Stimulated activated naive B cell treated with anti-CD40 and anti-IgM and Interleukin-4, amounts not matched to agents 10 μg/mL and 1 μg/mL and 100 μg/mL, for 72 hours (primary cell): ENCODE data around the gene TTC39C.

Source experiments
- ATAC-seq, 2 donors: fragments of 150-1000 bp; cut with Tn5 transposase; replicated peaks; 2 replicates each; pipeline ENCODE4 v1.10.0; 2021; ENCODE audit warnings: moderate library complexity in 1 of 2
- DNase-seq: peaks from one replicate; pipeline ENCODE4 v3.0.0; 2021
- H3K27ac Mint-ChIP-seq: one replicate; pipeline ENCODE4 v1.8.0; 2022; ENCODE audit warnings: mild to moderate bottlenecking, mixed read lengths
- H3K27me3 Mint-ChIP-seq, 2 donors: one replicate each; pipeline ENCODE4 v1.8.0; 2022; ENCODE audit warnings: mixed read lengths in 2 of 2
- H3K36me3 Mint-ChIP-seq, 2 donors: one replicate each; pipeline ENCODE4 v1.8.0; 2022; ENCODE audit warnings: mixed read lengths in 2 of 2, mild to moderate bottlenecking in 1 of 2
- H3K4me1 Mint-ChIP-seq, 2 donors: one replicate each; pipeline ENCODE4 v1.8.0; 2022; ENCODE audit warnings: mixed read lengths in 2 of 2, mild to moderate bottlenecking in 1 of 2
- H3K4me3 Mint-ChIP-seq, 2 donors: one replicate each; pipeline ENCODE4 v1.8.0; 2022; ENCODE audit warnings: mild to moderate bottlenecking in 2 of 2, mixed read lengths in 2 of 2, moderate library complexity in 1 of 2
- H3K9me3 Mint-ChIP-seq, 2 donors: one replicate each; pipeline ENCODE4 v1.8.0; 2022; ENCODE audit warnings: mixed read lengths in 2 of 2, mild to moderate bottlenecking in 1 of 2

Gene TTC39C

GRCh38 chr18:24014062-24014985 lies at the start of gene TTC39C:
TTC39C (plus strand) TSS chr18:24014754; CDS start chr18:24014872, 118 bp downstream.
- Mint-ChIP-seq H3K27me3 (no peaks in the 10 kb centered on the region), H3K27ac (peak within 1 kb of the TSS; percentile 94), H3K4me1 (peaks cover 59 to 77% of the 10 kb centered on the region in 2 donors), H3K9me3 (no peaks in the 10 kb centered on the region), H3K36me3 (peaks cover 10 to 17% of the 10 kb centered on the region in 2 donors), H3K4me3 (peak within 1 kb of the TSS; percentile 91 to 95)
- ATAC-seq (peak; percentile 73 to 78), DNase-seq (peak; percentile 82)

GRCh38 chr18:23966909-23967308 lies 47.6 kb upstream of the TTC39C start:
- Mint-ChIP-seq H3K4me3 (no peak overlapping the region), H3K4me1 (peaks cover 58 to 69% of the 10 kb centered on the region in 2 donors), H3K27me3 (no peaks in the 10 kb centered on the region), H3K36me3 (peaks cover 3 to 5% of the 10 kb centered on the region in 2 donors), H3K27ac (no peak overlapping the region), H3K9me3 (peaks cover 4 to 11% of the 10 kb centered on the region in 2 donors)
- DNase-seq, result no peak
- ATAC-seq, result no peak

- H3K27me3 Mint-ChIP-seq, result no peaks in the 10 kb centered on the region
- DNase-seq (peak; percentile 37), ATAC-seq (peak; percentile 73 to 78)
- H3K9me3 Mint-ChIP-seq, result peaks cover 4 to 11% of the 10 kb centered on the region in 2 donors
- peak overlapping the region; percentile 29 to 53 for H3K4me3 Mint-ChIP-seq
- peaks cover 3 to 5% of the 10 kb centered on the region in 2 donors for H3K36me3 Mint-ChIP-seq
- H3K27ac Mint-ChIP-seq, result peak overlapping the region; percentile 20
- H3K4me1 Mint-ChIP-seq, result peaks cover 61 to 72% of the 10 kb centered on the region in 2 donors
Measured at GRCh38 chr18:23967321-23968089, 47.0 kb upstream of the TTC39C start.

GRCh38 chr18:23968638-23969604 lies 45.6 kb upstream of the TTC39C start:
- H3K4me3 Mint-ChIP-seq, result no peak overlapping the region

GRCh38 chr18:23969664-23970063 lies 44.9 kb upstream of the TTC39C start:
- peaks cover 51 to 62% of the 10 kb centered on the region in 2 donors for H3K4me1 Mint-ChIP-seq
- H3K36me3 Mint-ChIP-seq, result peaks cover 3 to 4% of the 10 kb centered on the region in 2 donors
- ATAC-seq (no peak), DNase-seq (no peak)
- no peak overlapping the region for H3K27ac Mint-ChIP-seq
- H3K9me3 Mint-ChIP-seq, result peaks cover 1 to 7% of the 10 kb centered on the region in 2 donors
- H3K4me3 Mint-ChIP-seq, result no peak overlapping the region
- H3K27me3 Mint-ChIP-seq, result no peaks in the 10 kb centered on the region

More at GRCh38 chr18:23968638-23969604, 45.6 kb upstream of the TTC39C start:
- Mint-ChIP-seq H3K27ac (no peak overlapping the region), H3K27me3 (no peaks in the 10 kb centered on the region), H3K4me1 (peaks cover 58 to 70% of the 10 kb centered on the region in 2 donors), H3K36me3 (peaks cover 3 to 5% of the 10 kb centered on the region in 2 donors), H3K9me3 (peaks cover 4 to 11% of the 10 kb centered on the region in 2 donors)
- ATAC-seq (no peak), DNase-seq (no peak)

- ATAC-seq (peak; percentile 66 to 68), DNase-seq (peak; percentile 59)
- Mint-ChIP-seq H3K27ac (peak overlapping the region; percentile 95), H3K4me3 (peak overlapping the region; percentile 45 to 52), H3K9me3 (peaks cover 3 to 7% of the 10 kb centered on the region in 2 donors), H3K27me3 (no peaks in the 10 kb centered on the region), H3K36me3 (peaks cover 3 to 4% of the 10 kb centered on the region in 2 donors), H3K4me1 (peaks cover 46 to 55% of the 10 kb centered on the region in 2 donors)
Measured at GRCh38 chr18:23970161-23971096, 44.1 kb upstream of the TTC39C start.

GRCh38 chr18:23971097-23971440 lies 43.5 kb upstream of the TTC39C start:
- Mint-ChIP-seq H3K4me3 (no peak overlapping the region), H3K36me3 (peaks cover 3 to 4% of the 10 kb centered on the region in 2 donors), H3K4me1 (peaks cover 42 to 50% of the 10 kb centered on the region in 2 donors), H3K27me3 (no peaks in the 10 kb centered on the region), H3K9me3 (peaks cover 3 to 7% of the 10 kb centered on the region in 2 donors), H3K27ac (peak overlapping the region; percentile 95)
- ATAC-seq, result no peak
- no peak for DNase-seq

- DNase-seq (no peak), ATAC-seq (no peak)
- H3K9me3 Mint-ChIP-seq, result peaks cover 4 to 7% of the 10 kb centered on the region in 2 donors
- H3K4me3 Mint-ChIP-seq, result no peak overlapping the region
- no peak overlapping the region for H3K27ac Mint-ChIP-seq
- no peaks in the 10 kb centered on the region for H3K27me3 Mint-ChIP-seq
- peaks cover 3 to 4% of the 10 kb centered on the region in 2 donors for H3K36me3 Mint-ChIP-seq
- peaks cover 41 to 48% of the 10 kb centered on the region in 2 donors for H3K4me1 Mint-ChIP-seq
Measured at GRCh38 chr18:23971666-23972230, 42.8 kb upstream of the TTC39C start.

GRCh38 chr18:23972453-23972852 lies 42.1 kb upstream of the TTC39C start:
- Mint-ChIP-seq H3K36me3 (peaks cover 4 to 7% of the 10 kb centered on the region in 2 donors), H3K27ac (peak overlapping the region; percentile 49), H3K9me3 (peaks cover 7 to 12% of the 10 kb centered on the region in 2 donors), H3K4me3 (no peak overlapping the region), H3K27me3 (no peaks in the 10 kb centered on the region), H3K4me1 (peaks cover 38 to 41% of the 10 kb centered on the region in 2 donors)
- DNase-seq (no peak), ATAC-seq (peak in 1 of 2 donors; percentile 35)

GRCh38 chr18:23977103-23977502 lies 37.5 kb upstream of the TTC39C start:
- Mint-ChIP-seq H3K27me3 (no peaks in the 10 kb centered on the region), H3K9me3 (peaks cover 5 to 9% of the 10 kb centered on the region in 2 donors), H3K4me1 (peaks cover 29 to 38% of the 10 kb centered on the region in 2 donors), H3K36me3 (peaks cover 1 to 5% of the 10 kb centered on the region in 2 donors), H3K4me3 (no peak overlapping the region), H3K27ac (no peak overlapping the region)
- ATAC-seq (no peak), DNase-seq (no peak)

- Mint-ChIP-seq H3K27me3 (no peaks in the 10 kb centered on the region), H3K4me1 (peaks cover 30 to 40% of the 10 kb centered on the region in 2 donors), H3K27ac (peak overlapping the region; percentile 25), H3K9me3 (peaks cover 5 to 9% of the 10 kb centered on the region in 2 donors), H3K36me3 (peaks cover 1 to 5% of the 10 kb centered on the region in 2 donors), H3K4me3 (no peak overlapping the region)
- DNase-seq (no peak), ATAC-seq (no peak)
Measured at GRCh38 chr18:23977719-23978483, 36.7 kb upstream of the TTC39C start.
